Cardiac atrium fibroblast (primary cell): ENCODE data around the gene GPR176. TPM values are rescaled to one million over a fixed set of nuclear protein-coding genes. Genes with fewer than 3 reads are reported as not detected.

Source experiments
- total RNA-seq: library from RNA; depleted of rRNA; stranded (reverse); fragments of >200 nt; gene quantifications from 2 replicates; pipeline ENCODE4 v1.2.3, GENCODE V29; 2015

Gene GPR176
- 70.0 and 108 TPM in 2 replicates for total RNA-seq

GRCh38 chr15:39919748-39920509 is at the start of gene GPR176:
GPR176 (minus strand) TSS chr15:39920266; CDS start chr15:39920026, 240 bp downstream.

GRCh38 chr15:39782441-39783138 is 137.5 kb downstream of the GPR176 start, which contains the start of gene FSIP1:
FSIP1 (minus strand) TSS chr15:39782841; CDS start chr15:39776524, 6,317 bp downstream.

Other genes starting within 250 kb of the GPR176 start
- under 0.01 and 0.97 TPM in 2 replicates for gene FSIP1, start 137.4 kb downstream of the GPR176 start, total RNA-seq
- gene EIF2AK4, start 13.8 kb upstream of the GPR176 start, total RNA-seq: 59.6 and 65.8 TPM in 2 replicates
- gene SRP14, start 118.9 kb upstream of the GPR176 start, total RNA-seq: 185 and 239 TPM in 2 replicates
- gene BMF, start 188.6 kb upstream of the GPR176 start, total RNA-seq: 0.36 and 0.49 TPM in 2 replicates
- 5.0 and 8.7 TPM in 2 replicates for gene BUB1B, start 240.8 kb upstream of the GPR176 start, total RNA-seq